ENCODE measurements around the gene POLR2C. TPM values are rescaled to one million over a fixed set of nuclear protein-coding genes. Genes with fewer than 3 reads are reported as not detected.

The POLR2C gene
- total RNA-seq, 1 experiment from 2014 or later: 47.8 TPM

- POLR2A ChIA-PET (ENCODE audit: unreplicated experiment): interaction anchor here (0.7 kb wide), 2 partner anchors 9 to 15 kb away, joined by 3 to 8 read pairs; partner anchors contain the start of gene COQ9
These were observed 30.0 kb upstream of the POLR2C start for GRCh38 chr16:57432505-57432904.

GRCh38 chr16:57432989-57433388 lies 29.5 kb upstream of the POLR2C start:
- ChIA-PET POLR2A (ENCODE audit: unreplicated experiment) (no interaction called here), CTCF (interaction anchor here (0.7 kb wide), 1 partner anchor 11 kb away, joined by 3 read pairs; no protein-coding TSS in a partner anchor)
- H3K79me2 ChIP-seq (ENCODE audit: low read depth): no peaks in the 10 kb centered on the region
- DNase-seq: no peak
- intact Hi-C loops (cut with micrococcal nuclease; ENCODE audit: unreplicated experiment): no loop called here
- H3K4me1 ChIP-seq (replicated peaks; ENCODE audit: insufficient read depth): no peaks in the 10 kb centered on the region
- H3K36me3 ChIP-seq (ENCODE audit: low read depth): peaks cover 16% of the 10 kb centered on the region
- H3K27me3 ChIP-seq (ENCODE audit: insufficient read depth, low read depth): no peaks in the 10 kb centered on the region
- no peaks in the 10 kb centered on the region for H4K20me1 ChIP-seq (ENCODE audit: insufficient read depth)
- H3K9me3 ChIP-seq (ENCODE audit: insufficient read depth, low read depth): no peaks in the 10 kb centered on the region
- H2AFZ ChIP-seq: no peak overlapping the region
- no peak overlapping the region for H3K4me3 ChIP-seq
- TF ChIP-seq, protein P1, sequence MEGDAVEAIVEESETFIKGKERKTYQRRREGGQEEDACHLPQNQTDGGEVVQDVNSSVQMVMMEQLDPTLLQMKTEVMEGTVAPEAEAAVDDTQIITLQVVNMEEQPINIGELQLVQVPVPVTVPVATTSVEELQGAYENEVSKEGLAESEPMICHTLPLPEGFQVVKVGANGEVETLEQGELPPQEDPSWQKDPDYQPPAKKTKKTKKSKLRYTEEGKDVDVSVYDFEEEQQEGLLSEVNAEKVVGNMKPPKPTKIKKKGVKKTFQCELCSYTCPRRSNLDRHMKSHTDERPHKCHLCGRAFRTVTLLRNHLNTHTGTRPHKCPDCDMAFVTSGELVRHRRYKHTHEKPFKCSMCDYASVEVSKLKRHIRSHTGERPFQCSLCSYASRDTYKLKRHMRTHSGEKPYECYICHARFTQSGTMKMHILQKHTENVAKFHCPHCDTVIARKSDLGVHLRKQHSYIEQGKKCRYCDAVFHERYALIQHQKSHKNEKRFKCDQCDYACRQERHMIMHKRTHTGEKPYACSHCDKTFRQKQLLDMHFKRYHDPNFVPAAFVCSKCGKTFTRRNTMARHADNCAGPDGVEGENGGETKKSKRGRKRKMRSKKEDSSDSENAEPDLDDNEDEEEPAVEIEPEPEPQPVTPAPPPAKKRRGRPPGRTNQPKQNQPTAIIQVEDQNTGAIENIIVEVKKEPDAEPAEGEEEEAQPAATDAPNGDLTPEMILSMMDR (conservative IDR thresholded peaks at IDR 0.05): no peak
- TF ChIP-seq EZH2 (IDR thresholded peaks at IDR 0.05; ENCODE audit: low read depth): no peak
- H3F3A ChIP-seq (ENCODE audit: insufficient read depth, low read depth): no peaks in the 10 kb centered on the region
- no peaks in the 10 kb centered on the region for H3K9me2 ChIP-seq (ENCODE audit: insufficient read depth)
- no peak overlapping the region for H3K4me2 ChIP-seq
- BruUV-seq (replicated peaks): no TSS peak
- no peak overlapping the region for H3K27ac ChIP-seq

More at GRCh38 chr16:57432505-57432904, 30.0 kb upstream of the POLR2C start:
- Histone ChIP-seq H3F3A (ENCODE audit: insufficient read depth, low read depth) (no peaks in the 10 kb centered on the region), H3K9me2 (ENCODE audit: insufficient read depth) (no peaks in the 10 kb centered on the region), H3K27ac (no peak overlapping the region), H3K4me2 (no peak overlapping the region), H3K79me2 (ENCODE audit: low read depth) (no peaks in the 10 kb centered on the region), H3K27me3 (ENCODE audit: insufficient read depth, low read depth) (no peaks in the 10 kb centered on the region), H3K36me3 (ENCODE audit: low read depth) (peaks cover 16% of the 10 kb centered on the region), H3K4me3 (no peak overlapping the region), H4K20me1 (ENCODE audit: insufficient read depth) (no peaks in the 10 kb centered on the region), H3K4me1 (replicated peaks; ENCODE audit: insufficient read depth) (no peaks in the 10 kb centered on the region), H3K9me3 (ENCODE audit: insufficient read depth, low read depth) (no peaks in the 10 kb centered on the region), H2AFZ (no peak overlapping the region)
- CTCF ChIA-PET: interaction anchor here (0.7 kb wide), 1 partner anchor 10 kb away, joined by 3 read pairs; no protein-coding TSS in a partner anchor
- TF ChIP-seq, protein P1 (conservative IDR thresholded peaks at IDR 0.05): no peak
- no peak for TF ChIP-seq EZH2 (IDR thresholded peaks at IDR 0.05; ENCODE audit: low read depth)
- intact Hi-C loops (cut with micrococcal nuclease; ENCODE audit: unreplicated experiment): no loop called here
- BruUV-seq (replicated peaks): no TSS peak
- no peak for DNase-seq

- TF ChIP-seq EZH2 (IDR thresholded peaks at IDR 0.05; ENCODE audit: low read depth): no peak
- TF ChIP-seq, protein P1 (conservative IDR thresholded peaks at IDR 0.05): no peak
- DNase-seq: no peak
- Histone ChIP-seq H3K27ac (no peak overlapping the region), H4K20me1 (ENCODE audit: insufficient read depth) (no peaks in the 10 kb centered on the region), H3K4me2 (no peak overlapping the region), H3K9me3 (ENCODE audit: insufficient read depth, low read depth) (no peaks in the 10 kb centered on the region), H3K4me1 (replicated peaks; ENCODE audit: insufficient read depth) (no peaks in the 10 kb centered on the region), H2AFZ (no peak overlapping the region), H3K9me2 (ENCODE audit: insufficient read depth) (no peaks in the 10 kb centered on the region), H3K36me3 (ENCODE audit: low read depth) (peaks cover 10% of the 10 kb centered on the region), H3K4me3 (no peak overlapping the region), H3K27me3 (ENCODE audit: insufficient read depth, low read depth) (no peaks in the 10 kb centered on the region), H3K79me2 (ENCODE audit: low read depth) (no peaks in the 10 kb centered on the region), H3F3A (ENCODE audit: insufficient read depth, low read depth) (no peaks in the 10 kb centered on the region)
- no TSS peak for BruUV-seq (replicated peaks)
- intact Hi-C loops (cut with micrococcal nuclease; ENCODE audit: unreplicated experiment): no loop called here
- ChIA-PET CTCF (no interaction called here), POLR2A (ENCODE audit: unreplicated experiment) (no interaction called here)
These were observed 28.5 kb upstream of the POLR2C start for GRCh38 chr16:57434003-57434402.
